Heart left ventricle (tissue), 16 donors: ENCODE measurements around the gene ARHGEF26. TPM values are rescaled to one million over a fixed set of nuclear protein-coding genes. Genes with fewer than 3 reads are reported as not detected.
"Not testable (repeated sequence)": the region's sequence is repeated elsewhere in the genome, so short reads cannot be mapped to it uniquely, and the experiment has no call there.

ENCODE experiments used
- ATAC-seq, 4 donors: fragments of 200-7000 bp; cut with Tn5 transposase; one replicate each; pipeline ENCODE4 v1.9.1; 2020 to 2022; ENCODE audit warnings: moderate library complexity in 4 of 4, mild to moderate bottlenecking in 3 of 4, moderate number of reproducible peaks in 1 of 4
- DNase-seq, 5 donors: peaks; one replicate each; pipeline ENCODE4 v3.0.0-alpha.2; 2020
- H3K27ac ChIP-seq, 12 donors: fragments of 200-600 bp; sonication (generic) in 4 of 12; one replicate each; pipeline versions ENCODE4 v1.5.0 to v1.8.0; 2016 to 2022; ENCODE audit warnings: mild to moderate bottlenecking in 2 of 12
- H3K27me3 ChIP-seq, 9 donors: fragments of 200-600 bp; sonication (generic) in 2 of 9; one replicate each; pipeline versions ENCODE4 v1.5.1 to v1.8.0; 2016 to 2022; ENCODE audit warnings: mild to moderate bottlenecking in 3 of 9
- H3K36me3 ChIP-seq, 9 donors: fragments of 200-600 bp; sonication (generic) in 2 of 9; one replicate each; pipeline versions ENCODE4 v1.5.0 to v1.8.0; 2018 to 2022; ENCODE audit warnings: mild to moderate bottlenecking in 2 of 9
- H3K4me1 ChIP-seq, 12 donors: fragments of 200-600 bp; sonication (generic) in 4 of 12; one replicate each; pipeline versions ENCODE4 v1.5.0 to v1.8.0; 2016 to 2022; ENCODE audit warnings: mild to moderate bottlenecking in 3 of 12
- H3K4me3 ChIP-seq, 12 donors: fragments of 200-600 bp; sonication (generic) in 4 of 12; one replicate each; pipeline versions ENCODE4 v1.5.0 to v1.8.0; 2017 to 2022; ENCODE audit warnings: mild to moderate bottlenecking in 9 of 12, moderate library complexity in 4 of 12
- H3K9me3 ChIP-seq, 12 donors: fragments of 200-600 bp; sonication (generic) in 4 of 12; one replicate each; pipeline versions ENCODE4 v1.5.0 to v1.8.0; 2016 to 2022; ENCODE audit warnings: mild to moderate bottlenecking in 1 of 12
- CTCF ChIP-seq, 12 donors: fragments of 200-600 bp; sonication (generic) in 4 of 12; IDR thresholded peaks; one replicate each; pipeline versions ENCODE4 v1.5.0 to v1.8.0; 2018 to 2022; ENCODE audit warnings: antibody characterized with exemption in 12 of 12, mild to moderate bottlenecking in 5 of 12
- POLR2A ChIP-seq, 2 donors: fragments of 450-650 bp; IDR thresholded peaks; one replicate each; pipeline ENCODE4 v1.6.1; 2017; ENCODE audit warnings: antibody characterized with exemption in 2 of 2, mild to moderate bottlenecking in 2 of 2, moderate library complexity in 2 of 2
- WGBS, 4 donors: extraction: QIAGEN DNeasy Blood & Tissue Kit in 2 of 4; methylation state at CpG; one replicate each; pipeline versions ENCODE4 v1.1.5 to v1.1.7; 2013 to 2018; 5-methylcytosine and 5-hydroxymethylcytosine counted together
- intact Hi-C, 10 donors: fragments of 100-400 bp; cut with DNase I; formaldehyde crosslinking; loops; one replicate each; pipeline versions ENCODE4 v1.11.1 to v1.14.2; 2022
- polyA plus RNA-seq, 2 donors: library from polyadenylated mRNA; stranded (reverse); fragments of 200-250 nt; gene quantifications; one replicate each; pipeline ENCODE4 v1.2.3, GENCODE V29; 2013
- total RNA-seq, 9 donors: library from RNA; depleted of rRNA in 2 of 9; stranded (reverse); fragments of >200 nt in 2 of 9; fragmentation: NEBNext Ultra II Directional in 3 of 9; extraction: Animal tissue kit (Norgen Biotek cat#: 25700) in 3 of 9; gene quantifications; one replicate each; pipeline versions ENCODE4 v1.1.0 to v1.2.4, GENCODE V29; 2016 to 2023
- donor health status: ischemic (EF 13 %, LVEDD 7.1; RV severe dilation, severe dysfunction).
- donor health status: healthy with polysubstance abuse.
- donor health status: DM: no; HTN: yes; CAD: no.
- donor health status: DM: no; HTN: no; CAD: no.
- donor health status: ischemic (EF 25% LVEDD 6.9; RV normal size, moderate dysfunction).
- donor health status: ischemic (EF 25% LVEDD 5.7; RV mildly dilated, moderate dysfunction).
- donor health status: healthy.
- donor health status: DM: yes; HTN: yes; CAD: no.
- donor health status: ischemic (EF 35%, LVEDD 5.7; RV mildly dilated, moderate dysfunction).
- donor health status: nonischemic (EF 11% LVEDD 7.7; RV severe dilation, severe dysfunction).
- donor health status: DM: yes; HTN: yes; CAD: no.
- donor health status: PGD.
- donor health status: ischemic (EF 29% LVEDD 5.4; RV normal size, mild dysfunction).
- donor health status: nonischemic (EF 23%, LVEDD 6.1; RV moderate dilation, normal function).

Gene ARHGEF26
- total and polyA plus RNA-seq, 11 donors = 0.68 to 2.3 (median 1.3) TPM

- Histone ChIP-seq H3K27me3 (no peaks in the 10 kb centered on the region), H3K27ac (no peak overlapping the region), H3K9me3 (no peaks in the 10 kb centered on the region), H3K4me3 (no peak overlapping the region), H3K4me1 (no peaks in the 10 kb centered on the region), H3K36me3 (no peaks in the 10 kb centered on the region)
- TF ChIP-seq CTCF (IDR thresholded peaks at IDR 0.05) = no peak
- TF ChIP-seq POLR2A (IDR thresholded peaks at IDR 0.05) = no peak
- intact Hi-C loops = no loop called here
- ATAC-seq (no peak), DNase-seq (no peak)
- 89 to 100% (median 91%) methylated on average over 2 of the region's 2 CpGs for WGBS, 4 donors
These were observed 39.9 kb upstream of the ARHGEF26 start for GRCh38 chr3:154081305-154081704.

- intact Hi-C loops = no loop called here
- no peak for ATAC-seq
- WGBS, 4 donors = 91 to 96% (median 94%) methylated on average over 1 of the region's 1 CpG
These were observed 36.1 kb upstream of the ARHGEF26 start for GRCh38 chr3:154085071-154085470.

GRCh38 chr3:154085799-154086198 lies 35.4 kb upstream of the ARHGEF26 start:
- intact Hi-C loops = no loop called here
- H3K4me1 ChIP-seq = no peaks in the 10 kb centered on the region
- DNase-seq (no peak), ATAC-seq (no peak)
- H3K27me3 ChIP-seq = no peaks in the 10 kb centered on the region
- H3K9me3 ChIP-seq = no peaks in the 10 kb centered on the region
- 82 to 87% (median 86%) methylated on average over 4 of the region's 4 CpGs for WGBS, 4 donors
- no peak overlapping the region for H3K27ac ChIP-seq
- TF ChIP-seq POLR2A (IDR thresholded peaks at IDR 0.05) (no peak), CTCF (IDR thresholded peaks at IDR 0.05) (no peak)
- no peak overlapping the region for H3K4me3 ChIP-seq
- no peaks in the 10 kb centered on the region for H3K36me3 ChIP-seq

More at GRCh38 chr3:154085071-154085470, 36.1 kb upstream of the ARHGEF26 start:
- TF ChIP-seq POLR2A (IDR thresholded peaks at IDR 0.05) = no peak
- TF ChIP-seq CTCF (IDR thresholded peaks at IDR 0.05) = no peak
- Histone ChIP-seq H3K4me1 (no peaks in the 10 kb centered on the region), H3K27me3 (no peaks in the 10 kb centered on the region), H3K4me3 (no peak overlapping the region), H3K9me3 (no peaks in the 10 kb centered on the region), H3K36me3 (no peaks in the 10 kb centered on the region), H3K27ac (no peak overlapping the region)
- no peak for DNase-seq

GRCh38 chr3:154086286-154086685 lies 34.9 kb upstream of the ARHGEF26 start:
- no peak overlapping the region for H3K4me3 ChIP-seq
- ATAC-seq (no peak), DNase-seq (no peak)
- TF ChIP-seq CTCF (IDR thresholded peaks at IDR 0.05) (no peak), POLR2A (IDR thresholded peaks at IDR 0.05) (no peak)
- 80 to 89% (median 87%) methylated on average over 1 of the region's 1 CpG for WGBS, 4 donors
- intact Hi-C loops = no loop called here
- H3K27ac ChIP-seq = no peak overlapping the region
- no peaks in the 10 kb centered on the region for H3K27me3 ChIP-seq
- no peaks in the 10 kb centered on the region for H3K4me1 ChIP-seq
- H3K9me3 ChIP-seq = no peaks in the 10 kb centered on the region
- no peaks in the 10 kb centered on the region for H3K36me3 ChIP-seq

- H3K4me1 ChIP-seq, H3K4me3 ChIP-seq, H3K36me3 ChIP-seq, ATAC-seq, H3K9me3 ChIP-seq, intact Hi-C loops, H3K27me3 ChIP-seq, DNase-seq, H3K27ac ChIP-seq: not testable (repeated sequence)
- WGBS, 4 donors = 97 to 98% (median 97%) methylated on average over 13 to 26 of the region's 26 CpGs
These were observed 33.3 kb upstream of the ARHGEF26 start for GRCh38 chr3:154087756-154088480.
